SU-DHL-6 (cell line): Measurements from ENCODE around the gene SOD1.

ENCODE experiments used
- H2AFZ ChIP-seq: fragments of 200-600 bp; sonication (generic); 2 replicates; pipeline ENCODE4 v1.6.1; 2014; ENCODE audit warnings: low read depth, mild to moderate bottlenecking, moderate library complexity, mixed read lengths, antibody characterized with exemption, low read length; ENCODE audit not compliant: severe bottlenecking
- H3F3A ChIP-seq: fragments of 200-600 bp; shearing (Covaris generic); 2 replicates; pipeline ENCODE4 v1.6.0; 2016; ENCODE audit warnings: antibody characterized with exemption, mild to moderate bottlenecking; ENCODE audit not compliant: insufficient read depth
- H3K27ac ChIP-seq: fragments of 200-600 bp; sonication (generic); 2 replicates; pipeline ENCODE4 v1.5.1; 2016; ENCODE audit warnings: low read depth, mild to moderate bottlenecking, low read length, moderate library complexity, mixed read lengths
- H3K27me3 ChIP-seq: fragments of 200-600 bp; sonication (generic), shearing (Covaris generic); 2 replicates; pipeline ENCODE4 v1.6.0; 2014; ENCODE audit warnings: mild to moderate bottlenecking, low read length
- H3K36me3 ChIP-seq: fragments of 200-600 bp; sonication (generic); 2 replicates; pipeline ENCODE4 v1.6.1; 2014; ENCODE audit warnings: mild to moderate bottlenecking, low read length, mixed read lengths
- H3K4me2 ChIP-seq: fragments of 300-600, 200-600 bp; shearing (Covaris generic), sonication (generic); 2 replicates; pipeline ENCODE4 v1.6.0; 2014; ENCODE audit warnings: low read length, low read depth, mild to moderate bottlenecking; ENCODE audit not compliant: poor library complexity, severe bottlenecking
- H3K4me3 ChIP-seq: fragments of 200-600 bp; sonication (generic); 2 replicates; pipeline ENCODE4 v1.5.1; 2014; ENCODE audit warnings: antibody characterized with exemption, low read length, mild to moderate bottlenecking, mixed read lengths; ENCODE audit not compliant: insufficient read depth, poor library complexity, severe bottlenecking
- H3K79me2 ChIP-seq: fragments of 200-600 bp; sonication (generic); 2 replicates; pipeline ENCODE4 v1.6.1; 2014; ENCODE audit warnings: mild to moderate bottlenecking, low read length, moderate library complexity; ENCODE audit not compliant: insufficient read depth
- H3K9ac ChIP-seq: fragments of 200-600 bp; sonication (generic); 2 replicates; pipeline ENCODE4 v1.7.0; 2014; ENCODE audit warnings: mild to moderate bottlenecking, low read length
- H3K9me2 ChIP-seq: fragments of 200-600 bp; sonication (generic); replicated peaks from 2 replicates; pipeline ENCODE4 v1.6.1; 2014; ENCODE audit warnings: low read length; ENCODE audit not compliant: insufficient read depth
- H3K9me3 ChIP-seq: fragments of 200-600 bp; sonication (generic); 2 replicates; pipeline ENCODE4 v1.6.1; 2014; ENCODE audit warnings: low read length, mixed read lengths; ENCODE audit not compliant: insufficient read depth
- H4K20me1 ChIP-seq: fragments of 200-600 bp; sonication (generic); 2 replicates; pipeline ENCODE4 v1.6.1; 2014; ENCODE audit warnings: low read depth, mild to moderate bottlenecking, antibody characterized with exemption, low read length, moderate library complexity, mixed read lengths
- CTCF ChIP-seq: fragments of 200-600 bp; sonication (generic); IDR thresholded peaks from one replicate; pipeline ENCODE4 v1.5.1; 2017; ENCODE audit warnings: antibody characterized with exemption, mild to moderate bottlenecking, low read length, moderate library complexity; ENCODE audit not compliant: insufficient read depth, poor library complexity, severe bottlenecking
- EZH2phosphoT487 ChIP-seq: fragments of 200-600 bp; sonication (generic), shearing (Covaris generic); conservative IDR thresholded peaks from 2 replicates; pipeline ENCODE4 v1.6.1; 2018; ENCODE audit warnings: mild to moderate bottlenecking, antibody characterized with exemption, low read length, moderate library complexity, mixed read lengths

Gene SOD1

DNA sequence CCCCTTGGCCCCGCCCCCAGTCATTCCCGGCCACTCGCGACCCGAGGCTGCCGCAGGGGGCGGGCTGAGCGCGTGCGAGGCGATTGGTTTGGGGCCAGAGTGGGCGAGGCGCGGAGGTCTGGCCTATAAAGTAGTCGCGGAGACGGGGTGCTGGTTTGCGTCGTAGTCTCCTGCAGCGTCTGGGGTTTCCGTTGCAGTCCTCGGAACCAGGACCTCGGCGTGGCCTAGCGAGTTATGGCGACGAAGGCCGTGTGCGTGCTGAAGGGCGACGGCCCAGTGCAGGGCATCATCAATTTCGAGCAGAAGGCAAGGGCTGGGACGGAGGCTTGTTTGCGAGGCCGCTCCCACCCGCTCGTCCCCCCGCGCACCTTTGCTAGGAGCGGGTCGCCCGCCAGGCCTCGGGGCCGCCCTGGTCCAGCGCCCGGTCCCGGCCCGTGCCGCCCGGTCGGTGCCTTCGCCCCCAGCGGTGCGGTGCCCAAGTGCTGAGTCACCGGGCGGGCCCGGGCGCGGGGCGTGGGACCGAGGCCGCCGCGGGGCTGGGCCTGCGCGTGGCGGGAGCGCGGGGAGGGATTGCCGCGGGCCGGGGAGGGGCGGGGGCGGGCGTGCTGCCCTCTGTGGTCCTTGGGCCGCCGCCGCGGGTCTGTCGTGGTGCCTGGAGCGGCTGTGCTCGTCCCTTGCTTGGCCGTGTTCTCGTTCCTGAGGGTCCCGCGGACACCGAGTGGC is at the start of gene SOD1:
TSS of gene SOD1 (plus strand) at position 158 of the 723 bp plus-strand sequence. CDS start at position 235, 77 bp downstream.
- H3K36me3 ChIP-seq = peaks cover 3% of the 10 kb centered on the region; the same call in 1 of the 2 replicates
- H3K9me2 ChIP-seq = no peaks in the 10 kb centered on the region
- H3K27me3 ChIP-seq = no peaks in the 10 kb centered on the region
- H3K4me2 ChIP-seq = peak within 1 kb of the TSS; percentile 95
- peaks cover 45% of the 10 kb centered on the region for H3K79me2 ChIP-seq
- peak within 1 kb of the TSS; percentile 89 for H3K4me3 ChIP-seq
- H3K27ac ChIP-seq = peak within 1 kb of the TSS; percentile 54
- no peaks in the 10 kb centered on the region for H3K9me3 ChIP-seq
- H4K20me1 ChIP-seq = no peaks in the 10 kb centered on the region
- peak within 1 kb of the TSS; percentile 76 for H3K9ac ChIP-seq
- TF ChIP-seq EZH2phosphoT487 (no peak), CTCF (no peak)
- H3F3A ChIP-seq = peaks cover 11% of the 10 kb centered on the region; the same call in 1 of the 2 replicates
- peak within 1 kb of the TSS; percentile 92 for H2AFZ ChIP-seq

DNA sequence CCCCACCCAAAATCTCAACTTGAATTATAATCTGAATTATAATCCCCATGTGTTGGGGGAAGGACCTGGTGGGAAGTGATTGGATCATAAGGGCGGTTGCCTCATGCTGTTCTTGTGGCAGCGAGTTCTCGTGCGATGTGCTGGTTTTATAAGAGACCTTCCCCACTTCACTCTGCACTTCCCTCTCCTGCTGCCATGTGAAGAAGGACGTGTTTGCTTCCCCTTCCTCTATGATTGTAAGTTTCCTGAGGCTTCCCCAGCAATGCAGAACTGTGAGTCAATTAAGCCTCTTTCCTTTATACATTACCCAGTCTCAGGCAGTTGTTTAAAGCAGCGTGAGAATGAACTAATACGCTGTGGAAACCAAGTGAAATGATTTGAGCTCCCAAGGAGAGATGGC is 48.0 kb upstream of the SOD1 start:
- no peak overlapping the region for H3K4me2 ChIP-seq
- no peak overlapping the region for H3K4me3 ChIP-seq

GRCh38 chr21:31612894-31613785 is 46.4 kb upstream of the SOD1 start:
- no peaks in the 10 kb centered on the region for H3F3A ChIP-seq
- H3K27me3 ChIP-seq = no peaks in the 10 kb centered on the region
- no peak overlapping the region for H3K27ac ChIP-seq
- H3K9me2 ChIP-seq = no peaks in the 10 kb centered on the region
- H3K9me3 ChIP-seq = no peaks in the 10 kb centered on the region
- no peaks in the 10 kb centered on the region for H3K36me3 ChIP-seq
- H3K9ac ChIP-seq = no peak overlapping the region
- H4K20me1 ChIP-seq = no peaks in the 10 kb centered on the region
- TF ChIP-seq CTCF = no peak
- no peak for TF ChIP-seq EZH2phosphoT487
- no peak overlapping the region for H2AFZ ChIP-seq
- no peak overlapping the region for H3K4me2 ChIP-seq
- no peaks in the 10 kb centered on the region for H3K79me2 ChIP-seq
- H3K4me3 ChIP-seq = no peak overlapping the region

More for the DNA sequence above, 48.0 kb upstream of the SOD1 start:
- H3F3A ChIP-seq = no peaks in the 10 kb centered on the region
- no peaks in the 10 kb centered on the region for H3K27me3 ChIP-seq
- no peak overlapping the region for H3K9ac ChIP-seq
- H3K79me2 ChIP-seq = no peaks in the 10 kb centered on the region
- H3K36me3 ChIP-seq = no peaks in the 10 kb centered on the region
- H3K27ac ChIP-seq = no peak overlapping the region
- no peak for TF ChIP-seq EZH2phosphoT487
- TF ChIP-seq CTCF = no peak
- no peaks in the 10 kb centered on the region for H4K20me1 ChIP-seq
- no peak overlapping the region for H2AFZ ChIP-seq
- no peaks in the 10 kb centered on the region for H3K9me2 ChIP-seq
- no peaks in the 10 kb centered on the region for H3K9me3 ChIP-seq
